Loucy (cell line): ENCODE data around the gene MORF4L2.

ENCODE experiments used
- H2AFZ ChIP-seq: fragments of 200-600 bp; sonication (generic); 2 replicates; pipeline ENCODE4 v1.6.0; 2016; ENCODE audit warnings: antibody characterized with exemption, mild to moderate bottlenecking, low read length, moderate library complexity
- H3F3A ChIP-seq: fragments of 200-600 bp; 2 replicates; pipeline ENCODE4 v1.6.0; 2016; ENCODE audit warnings: antibody characterized with exemption, low read depth, mild to moderate bottlenecking
- H3K27me3 ChIP-seq: fragments of 200-600 bp; sonication (generic); 2 replicates; pipeline ENCODE4 v1.6.1; 2014; ENCODE audit warnings: low read length, mild to moderate bottlenecking; ENCODE audit not compliant: insufficient read depth, poor library complexity, severe bottlenecking
- H3K36me3 ChIP-seq: fragments of 200-600 bp; sonication (generic); 2 replicates; pipeline ENCODE4 v1.6.1; 2016; ENCODE audit warnings: low read length; ENCODE audit not compliant: insufficient read depth
- H3K4me1 ChIP-seq: fragments of 200-600 bp; sonication (generic); 2 replicates; pipeline ENCODE4 v1.5.1; 2014; ENCODE audit warnings: low read length, mild to moderate bottlenecking; ENCODE audit not compliant: insufficient read depth, poor library complexity, severe bottlenecking
- H3K4me2 ChIP-seq: fragments of 200-600 bp; sonication (generic); 2 replicates; pipeline ENCODE4 v1.6.0; 2014; ENCODE audit warnings: antibody characterized with exemption, low read length, low read depth, mild to moderate bottlenecking; ENCODE audit not compliant: poor library complexity, severe bottlenecking
- H3K4me3 ChIP-seq: fragments of 200-600 bp; sonication (generic); 2 replicates; pipeline ENCODE4 v1.5.1; 2014; ENCODE audit warnings: low read length, mild to moderate bottlenecking, mixed read lengths; ENCODE audit not compliant: poor library complexity, severe bottlenecking
- H3K79me2 ChIP-seq: fragments of 200-600 bp; sonication (generic); 2 replicates; pipeline ENCODE4 v1.6.1; 2014; ENCODE audit warnings: low read length; ENCODE audit not compliant: insufficient read depth
- H3K9ac ChIP-seq: fragments of 200-600 bp; sonication (generic); 2 replicates; pipeline ENCODE4 v1.6.0; 2014; ENCODE audit warnings: mild to moderate bottlenecking, low read depth, low read length, moderate library complexity; ENCODE audit not compliant: poor library complexity, severe bottlenecking
- H3K9me2 ChIP-seq: fragments of 200-600 bp; sonication (generic); replicated peaks from 2 replicates; pipeline ENCODE4 v1.6.1; 2016; ENCODE audit warnings: low read depth, low read length, mixed read lengths
- H3K9me3 ChIP-seq: fragments of 200-600 bp; sonication (generic); 2 replicates; pipeline ENCODE4 v1.6.1; 2014; ENCODE audit warnings: mild to moderate bottlenecking, antibody characterized with exemption, low read length, low read depth; ENCODE audit not compliant: insufficient read depth
- H4K20me1 ChIP-seq: fragments of 200-600 bp; sonication (generic); 2 replicates; pipeline ENCODE4 v1.6.0; 2014; ENCODE audit warnings: antibody characterized with exemption, low read length, mild to moderate bottlenecking; ENCODE audit not compliant: insufficient read depth, poor library complexity, severe bottlenecking
- CTCF ChIP-seq: fragments of 200-600 bp; sonication (generic); conservative IDR thresholded peaks from 2 replicates; pipeline ENCODE4 v1.5.1; 2014; ENCODE audit warnings: mild to moderate bottlenecking, antibody characterized with exemption, low read length
- EZH2phosphoT487 ChIP-seq: fragments of 200-600 bp; IDR thresholded peaks from 2 replicates; pipeline ENCODE4 v1.6.1; 2018; ENCODE audit warnings: antibody characterized with exemption, mild to moderate bottlenecking, moderate library complexity, borderline replicate concordance

The MORF4L2 gene

GRCh38 chrX:103727115-103727514, 40.6 kb upstream of the MORF4L2 start:
- TF ChIP-seq EZH2phosphoT487 (no peak), CTCF (no peak)
- Histone ChIP-seq H3K4me2 (no peak overlapping the region), H3K79me2 (no peaks in the 10 kb centered on the region), H4K20me1 (no peaks in the 10 kb centered on the region), H3K9me2 (no peaks in the 10 kb centered on the region), H3K27me3 (no peaks in the 10 kb centered on the region), H3F3A (no peaks in the 10 kb centered on the region), H2AFZ (no peak overlapping the region), H3K36me3 (no peaks in the 10 kb centered on the region), H3K9ac (no peak overlapping the region), H3K4me3 (no peak overlapping the region), H3K4me1 (peaks cover 12% of the 10 kb centered on the region), H3K9me3 (no peaks in the 10 kb centered on the region)

- no peak overlapping the region for H2AFZ ChIP-seq
- H3K79me2 ChIP-seq, result no peaks in the 10 kb centered on the region
- peaks cover 12% of the 10 kb centered on the region for H3K4me1 ChIP-seq
- H3K4me3 ChIP-seq, result no peak overlapping the region
- no peaks in the 10 kb centered on the region for H3F3A ChIP-seq
- no peak overlapping the region for H3K4me2 ChIP-seq
- H3K9me2 ChIP-seq, result no peaks in the 10 kb centered on the region
- H4K20me1 ChIP-seq, result no peaks in the 10 kb centered on the region
- H3K27me3 ChIP-seq, result no peaks in the 10 kb centered on the region
- no peak overlapping the region for H3K9ac ChIP-seq
- no peaks in the 10 kb centered on the region for H3K9me3 ChIP-seq
- no peaks in the 10 kb centered on the region for H3K36me3 ChIP-seq
- TF ChIP-seq CTCF, result no peak
- TF ChIP-seq EZH2phosphoT487, result no peak
These were observed 40.0 kb upstream of the MORF4L2 start for GRCh38 chrX:103726477-103726876.

GRCh38 chrX:103722505-103722904, 36.0 kb upstream of the MORF4L2 start:
- Histone ChIP-seq H3K4me2 (no peak overlapping the region), H3K27me3 (no peaks in the 10 kb centered on the region), H3K9ac (no peak overlapping the region), H3K4me3 (no peak overlapping the region), H4K20me1 (no peaks in the 10 kb centered on the region), H3K36me3 (no peaks in the 10 kb centered on the region), H3K9me2 (no peaks in the 10 kb centered on the region), H3K9me3 (no peaks in the 10 kb centered on the region), H3F3A (no peaks in the 10 kb centered on the region), H3K79me2 (no peaks in the 10 kb centered on the region), H3K4me1 (no peaks in the 10 kb centered on the region), H2AFZ (no peak overlapping the region)
- no peak for TF ChIP-seq EZH2phosphoT487
- TF ChIP-seq CTCF, result no peak
